ENCODE data around the gene SPOCD1. TPM values are rescaled to one million over a fixed set of nuclear protein-coding genes. Genes with fewer than 3 reads are reported as not detected.

The SPOCD1 gene
- total RNA-seq, 4 donors from 2014 or later, result 0.48 to 0.80 TPM; not detected in 2

GRCh38 chr1:31793586-31794285, 22.1 kb downstream of the SPOCD1 start:
- H3K27ac ChIP-seq, result no peak overlapping the region
- intact Hi-C loops (cut with DNase I; ENCODE audit: low total_unique reads), result no loop called here
- in situ Hi-C loops (cut with MboI; ENCODE audit: low pct_ligation_motif_present in 1 of 4, low pct_unique_long_range_greater_than_20kb in 1 of 4, low sequenced_read_pairs in 3 of 4), result loop anchor here in 1 of 4 donors (25.0 kb wide), 1 partner anchor 131 kb away; no protein-coding TSS in a partner anchor
- H3K4me3 ChIP-seq, result no peak overlapping the region
- WGBS, 2 donors (ENCODE audit: low coverage in 1 of 2), result 81% methylated on average over 13 of the region's 13 CpGs; no CpG with 5 or more reads in 1 of the 2 donors
- H3K9me3 ChIP-seq, result no peaks in the 10 kb centered on the region
- TF ChIP-seq CTCF (IDR thresholded peaks at IDR 0.05) (no peak), POLR2AphosphoS5 (IDR thresholded peaks at IDR 0.05) (no peak), POLR2A (IDR thresholded peaks at IDR 0.05) (no peak), EP300 (IDR thresholded peaks at IDR 0.05; ENCODE audit: low read depth) (no peak)
- no peaks in the 10 kb centered on the region for H3K36me3 ChIP-seq
- H3K4me1 ChIP-seq, result peaks cover 0 to 6% (median 4%) of the 10 kb centered on the region in 4 donors
- H3K27me3 ChIP-seq, result peaks cover 7% of the 10 kb centered on the region
- DNase-seq, result no peak

- Histone ChIP-seq H3K27me3 (peaks cover 6% of the 10 kb centered on the region), H3K9me3 (no peaks in the 10 kb centered on the region), H3K4me1 (peaks cover 0 to 12% (median 6%) of the 10 kb centered on the region in 4 donors), H3K36me3 (no peaks in the 10 kb centered on the region), H3K27ac (no peak overlapping the region), H3K4me3 (no peak overlapping the region)
- TF ChIP-seq POLR2AphosphoS5 (IDR thresholded peaks at IDR 0.05) (no peak), CTCF (IDR thresholded peaks at IDR 0.05) (no peak), EP300 (IDR thresholded peaks at IDR 0.05; ENCODE audit: low read depth) (no peak), POLR2A (IDR thresholded peaks at IDR 0.05) (no peak)
- intact Hi-C loops (cut with DNase I; ENCODE audit: low total_unique reads) (no loop called here), in situ Hi-C loops (cut with MboI; ENCODE audit: low pct_ligation_motif_present in 1 of 4, low pct_unique_long_range_greater_than_20kb in 1 of 4, low sequenced_read_pairs in 3 of 4) (loop anchor here in 1 of 4 donors (25.0 kb wide), 1 partner anchor 131 kb away; no protein-coding TSS in a partner anchor)
- 89% methylated on average over 6 of the region's 6 CpGs; no CpG with 5 or more reads in 1 of the 2 donors for WGBS, 2 donors (ENCODE audit: low coverage in 1 of 2)
- DNase-seq, result no peak
These were observed 22.7 kb downstream of the SPOCD1 start for GRCh38 chr1:31793086-31793485.

- H3K27me3 ChIP-seq, result peaks cover under 1% of the 10 kb centered on the region
- TF ChIP-seq POLR2A (IDR thresholded peaks at IDR 0.05) (no peak), POLR2AphosphoS5 (IDR thresholded peaks at IDR 0.05) (no peak), EP300 (IDR thresholded peaks at IDR 0.05; ENCODE audit: low read depth) (no peak)
- peaks cover 0 to 15% (median 6%) of the 10 kb centered on the region in 4 donors for H3K4me1 ChIP-seq
- intact Hi-C loops (cut with DNase I; ENCODE audit: low total_unique reads), result no loop called here
- H3K9me3 ChIP-seq, result no peaks in the 10 kb centered on the region
- no peak overlapping the region for H3K27ac ChIP-seq
- 86% methylated on average over 2 of the region's 4 CpGs; no CpG with 5 or more reads in 1 of the 2 donors for WGBS, 2 donors (ENCODE audit: low coverage in 1 of 2)
- DNase-seq, result no peak
- H3K4me3 ChIP-seq, result no peak overlapping the region
- H3K36me3 ChIP-seq, result no peaks in the 10 kb centered on the region
- in situ Hi-C loops (cut with MboI; ENCODE audit: low pct_ligation_motif_present in 1 of 4, low pct_unique_long_range_greater_than_20kb in 1 of 4, low sequenced_read_pairs in 3 of 4), result loop anchor here in 1 of 4 donors (25.0 kb wide), 1 partner anchor 130 kb away; no protein-coding TSS in a partner anchor
These were observed 23.3 kb downstream of the SPOCD1 start for GRCh38 chr1:31792541-31792940.

GRCh38 chr1:31792116-31792515, 23.7 kb downstream of the SPOCD1 start:
- no peak for DNase-seq
- no peaks in the 10 kb centered on the region for H3K36me3 ChIP-seq
- no peak overlapping the region for H3K4me3 ChIP-seq
- in situ Hi-C loops (cut with MboI; ENCODE audit: low pct_ligation_motif_present in 1 of 4, low pct_unique_long_range_greater_than_20kb in 1 of 4, low sequenced_read_pairs in 3 of 4) (loop anchor here in 1 of 4 donors (25.0 kb wide), 1 partner anchor 130 kb away; no protein-coding TSS in a partner anchor), intact Hi-C loops (cut with DNase I; ENCODE audit: low total_unique reads) (no loop called here)
- no peak overlapping the region for H3K27ac ChIP-seq
- no peaks in the 10 kb centered on the region for H3K9me3 ChIP-seq
- no peaks in the 10 kb centered on the region for H3K27me3 ChIP-seq
- no peak for TF ChIP-seq POLR2AphosphoS5 (IDR thresholded peaks at IDR 0.05)
- H3K4me1 ChIP-seq, result peaks cover 0 to 15% (median 6%) of the 10 kb centered on the region in 4 donors
- 82% methylated on average over 11 of the region's 11 CpGs; no CpG with 5 or more reads in 1 of the 2 donors for WGBS, 2 donors (ENCODE audit: low coverage in 1 of 2)

GRCh38 chr1:31791131-31791858, 24.5 kb downstream of the SPOCD1 start:
- Histone ChIP-seq H3K36me3 (no peaks in the 10 kb centered on the region), H3K9me3 (no peaks in the 10 kb centered on the region), H3K27me3 (no peaks in the 10 kb centered on the region), H3K27ac (no peak overlapping the region), H3K4me1 (peaks cover 0 to 15% (median 6%) of the 10 kb centered on the region in 4 donors), H3K4me3 (no peak overlapping the region)
- DNase-seq, result no peak
- intact Hi-C loops (cut with DNase I; ENCODE audit: low total_unique reads), result no loop called here
- WGBS, 2 donors (ENCODE audit: low coverage in 1 of 2), result 91% methylated on average over 13 of the region's 13 CpGs; no CpG with 5 or more reads in 1 of the 2 donors
- TF ChIP-seq POLR2A (IDR thresholded peaks at IDR 0.05) (no peak), EP300 (IDR thresholded peaks at IDR 0.05; ENCODE audit: low read depth) (no peak), CTCF (IDR thresholded peaks at IDR 0.05) (no peak), POLR2AphosphoS5 (IDR thresholded peaks at IDR 0.05) (no peak)
- in situ Hi-C loops (cut with MboI; ENCODE audit: low pct_ligation_motif_present in 1 of 4, low pct_unique_long_range_greater_than_20kb in 1 of 4, low sequenced_read_pairs in 3 of 4), result loop anchor here in 1 of 4 donors (25.0 kb wide), 1 partner anchor 129 kb away; no protein-coding TSS in a partner anchor

Measured in transverse colon (tissue), 4 donors.